Measurements from ENCODE around the gene GJC1.
"Not testable (repeated sequence)": the region's sequence is repeated elsewhere in the genome, so short reads cannot be mapped to it uniquely, and the experiment has no call there.

The GJC1 gene

DNA sequence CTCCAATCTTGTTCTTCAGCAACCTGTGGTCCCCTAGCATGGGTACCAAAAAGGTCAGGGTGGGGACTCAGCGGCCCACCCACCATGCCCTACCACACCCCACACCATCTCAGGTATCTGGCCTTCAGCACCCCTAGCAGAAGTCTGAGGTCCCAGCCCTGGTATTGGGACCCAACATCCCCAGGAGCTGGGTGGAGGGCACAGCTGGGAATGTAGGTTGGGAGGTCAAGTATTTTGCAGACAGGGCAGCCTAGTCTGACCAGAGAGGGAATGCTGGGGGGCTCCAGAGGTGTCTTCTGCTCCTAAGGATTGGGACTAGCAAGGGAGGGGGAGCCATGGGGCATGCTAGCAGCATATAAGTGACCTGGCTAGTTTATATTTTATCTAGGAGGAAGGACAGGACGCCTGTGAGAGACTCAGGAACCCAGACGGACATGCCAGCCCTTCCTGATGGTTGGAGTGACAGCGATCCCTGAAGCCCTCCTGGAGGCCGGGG, 72.1 kb downstream of the GJC1 start:
- no peak for DNase-seq

DNA sequence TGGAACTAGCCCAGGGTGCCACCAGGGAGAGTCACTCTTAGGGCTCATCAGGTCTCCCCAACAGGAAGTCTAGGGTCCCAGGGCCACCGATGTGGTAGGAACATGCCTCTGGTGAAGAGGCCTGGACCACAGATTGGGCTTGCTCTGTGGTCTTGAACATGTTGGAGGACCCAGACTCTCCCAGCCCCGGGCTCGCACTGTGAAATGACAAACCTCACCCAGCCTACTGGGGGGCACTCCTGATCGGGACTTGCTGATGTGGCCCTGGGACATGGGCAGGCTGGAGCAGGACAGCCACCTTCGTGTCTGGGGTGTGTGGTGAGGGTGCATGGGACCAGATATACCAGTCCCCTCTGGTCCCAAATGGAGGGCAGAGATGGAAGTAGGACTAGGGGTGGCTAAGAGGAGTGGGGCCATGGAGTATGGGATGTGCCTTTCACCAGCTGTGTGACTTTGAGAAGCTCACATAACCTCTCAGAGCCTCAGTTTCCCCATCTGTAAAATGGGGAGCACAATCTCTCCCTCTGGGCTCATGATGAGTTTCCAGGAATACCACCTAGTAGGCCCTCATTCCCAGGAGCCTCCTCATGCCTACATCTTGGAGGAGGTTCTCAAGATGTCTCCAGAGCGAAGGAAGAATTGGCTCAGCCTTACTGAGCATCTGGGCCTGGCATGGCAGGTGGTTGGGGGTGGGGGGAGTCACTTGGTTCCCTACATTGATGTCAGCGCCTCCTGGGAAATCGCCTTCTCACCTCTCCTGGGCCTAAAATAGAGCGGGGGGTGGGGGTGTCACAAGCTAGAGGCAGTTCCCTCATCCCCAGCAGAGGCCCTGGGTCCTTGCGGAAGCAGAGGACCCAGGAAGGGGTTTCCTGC, 72.8 kb downstream of the GJC1 start:
- DNase-seq = no peak

DNA sequence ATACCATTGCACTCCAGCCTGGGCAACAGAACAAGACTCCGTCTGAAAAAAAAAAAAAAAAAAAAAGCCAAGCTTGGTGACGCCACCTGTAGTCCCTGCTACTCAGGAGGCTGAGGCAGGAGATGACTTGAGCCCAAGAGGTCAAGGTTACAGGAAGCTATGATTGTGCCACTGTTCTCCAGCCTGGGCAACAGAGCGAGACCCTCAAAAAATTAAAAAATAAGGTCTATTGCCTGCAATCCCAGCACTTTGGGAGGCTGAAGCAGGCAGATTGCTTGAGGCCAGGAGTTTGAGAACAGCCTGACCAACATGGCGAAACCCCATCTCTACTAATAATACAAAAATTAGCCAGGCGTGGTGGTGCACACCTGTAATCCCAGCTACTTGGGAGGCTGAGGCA, 74.9 kb downstream of the GJC1 start:
- not testable (repeated sequence) for DNase-seq

DNA sequence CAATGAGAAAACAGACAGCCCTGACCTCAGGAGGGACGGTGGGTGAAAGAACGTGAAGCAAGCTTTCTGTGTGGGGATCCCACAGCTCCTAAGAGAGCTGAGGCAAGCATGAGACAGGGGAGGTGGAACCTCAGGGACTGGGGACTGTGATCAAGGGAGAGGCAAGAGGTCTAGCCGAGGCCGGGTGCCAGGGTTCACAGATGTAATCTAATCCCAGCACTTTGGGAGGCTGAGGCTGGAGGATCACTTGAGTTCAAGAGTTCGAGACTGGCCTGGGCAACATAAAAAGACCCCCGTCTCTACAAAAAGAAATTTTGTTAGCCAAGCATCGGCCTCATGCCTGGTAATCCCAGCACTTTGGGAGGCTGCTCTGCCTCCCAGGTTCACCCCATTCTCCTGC, 75.8 kb downstream of the GJC1 start:
- DNase-seq = no peak

DNA sequence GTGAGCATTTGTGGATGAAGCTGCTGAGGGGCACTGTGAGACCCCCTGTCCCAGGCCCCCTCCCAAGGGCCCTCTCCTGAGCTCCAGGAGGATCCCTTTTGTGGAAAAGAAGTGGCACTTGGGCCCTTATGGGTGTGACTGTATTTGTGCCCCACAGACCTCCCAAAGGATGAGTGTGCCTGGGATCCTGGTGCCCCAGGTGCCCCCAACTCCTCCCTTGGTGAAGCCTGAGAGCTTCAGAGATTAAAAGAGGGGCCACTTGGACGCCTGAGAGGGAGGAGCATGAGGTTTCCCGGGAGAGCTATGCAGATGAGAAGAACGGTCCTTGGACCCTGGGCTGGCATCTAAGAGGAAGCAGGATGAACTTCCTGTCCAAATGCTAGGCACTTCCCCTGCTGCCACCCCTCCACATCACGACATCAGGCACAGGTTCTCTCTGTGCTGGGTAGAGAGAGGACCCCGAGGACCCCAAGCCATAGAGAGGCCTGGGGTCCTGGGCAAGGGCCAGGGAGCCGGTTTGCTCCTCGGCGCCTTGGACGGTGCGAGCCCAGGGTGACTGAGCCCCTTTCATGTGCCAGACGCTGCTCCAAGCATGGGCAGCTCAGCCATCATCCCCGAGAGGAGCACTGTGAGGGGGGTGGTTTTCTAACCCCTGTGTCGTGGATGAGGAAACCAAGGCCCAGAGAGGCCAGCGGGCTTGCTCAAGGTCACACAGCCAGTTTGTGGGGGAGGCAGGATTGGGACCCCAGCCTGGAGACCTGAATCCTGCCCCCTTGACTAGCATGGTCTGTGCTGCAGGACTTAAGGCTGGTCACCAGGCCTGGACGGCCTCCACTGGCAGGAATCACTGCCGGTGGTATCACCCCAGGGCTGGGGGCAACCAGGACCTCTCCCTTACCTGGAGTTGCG, 76.9 kb downstream of the GJC1 start:
- DNase-seq = no peak

DNA sequence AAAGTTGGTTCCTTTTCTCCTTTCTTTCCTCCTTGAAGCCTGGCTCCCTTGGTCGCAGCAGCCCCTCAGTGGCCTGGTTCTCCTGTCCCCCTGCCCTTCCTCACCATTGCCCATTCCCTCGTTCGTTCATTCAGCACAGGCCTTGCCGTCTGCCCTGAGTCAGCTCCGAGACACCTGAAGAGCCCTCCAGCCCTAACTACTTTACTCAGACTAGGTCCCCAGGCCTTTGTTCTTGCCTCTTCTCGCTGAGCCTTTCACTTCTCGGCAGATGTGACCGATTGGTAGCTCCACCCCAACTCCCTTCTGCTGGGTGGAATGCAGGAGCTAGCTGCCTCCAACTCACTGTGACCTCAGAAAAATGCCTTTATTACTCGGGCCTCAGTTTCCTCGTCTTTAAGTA, 78.3 kb downstream of the GJC1 start:
- no peak for DNase-seq

DNA sequence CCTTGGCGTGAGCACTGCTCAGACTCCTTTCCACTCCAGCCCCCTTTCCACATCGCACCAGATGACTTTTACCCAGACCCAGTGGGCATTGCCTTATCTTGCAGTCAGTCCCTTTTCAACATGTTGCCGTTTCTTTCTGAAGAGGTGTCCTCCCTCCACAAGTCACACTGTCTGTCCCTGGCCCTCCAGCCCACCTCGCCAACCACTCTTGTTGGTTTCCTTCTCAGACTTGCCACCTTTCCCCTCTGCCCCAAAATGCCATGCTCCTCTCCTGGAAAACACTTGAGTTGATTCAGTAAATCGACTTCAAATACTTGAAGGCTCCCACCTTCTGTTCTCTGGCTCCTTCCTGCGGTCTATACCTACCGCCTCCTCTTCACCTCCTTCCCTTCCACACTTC, 78.8 kb downstream of the GJC1 start:
- no peak for DNase-seq

DNA sequence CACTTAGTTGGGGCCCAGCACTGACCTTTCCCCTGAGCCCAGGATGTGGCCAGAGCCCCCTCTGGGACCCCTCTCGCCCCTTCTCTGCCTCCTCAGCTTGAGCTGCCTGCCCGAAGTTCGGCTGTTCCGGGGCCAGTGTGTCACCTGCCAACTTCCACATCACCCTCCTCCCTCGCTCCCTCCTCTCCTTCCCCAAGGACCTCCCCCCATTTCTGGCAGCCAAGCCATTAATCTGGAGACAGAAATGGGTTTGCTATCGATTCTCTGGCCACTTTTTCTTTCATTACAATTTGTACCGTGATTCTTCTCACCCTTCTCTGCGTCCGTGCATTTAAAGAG, 80.1 kb downstream of the GJC1 start:
- no peak for DNase-seq

DNA sequence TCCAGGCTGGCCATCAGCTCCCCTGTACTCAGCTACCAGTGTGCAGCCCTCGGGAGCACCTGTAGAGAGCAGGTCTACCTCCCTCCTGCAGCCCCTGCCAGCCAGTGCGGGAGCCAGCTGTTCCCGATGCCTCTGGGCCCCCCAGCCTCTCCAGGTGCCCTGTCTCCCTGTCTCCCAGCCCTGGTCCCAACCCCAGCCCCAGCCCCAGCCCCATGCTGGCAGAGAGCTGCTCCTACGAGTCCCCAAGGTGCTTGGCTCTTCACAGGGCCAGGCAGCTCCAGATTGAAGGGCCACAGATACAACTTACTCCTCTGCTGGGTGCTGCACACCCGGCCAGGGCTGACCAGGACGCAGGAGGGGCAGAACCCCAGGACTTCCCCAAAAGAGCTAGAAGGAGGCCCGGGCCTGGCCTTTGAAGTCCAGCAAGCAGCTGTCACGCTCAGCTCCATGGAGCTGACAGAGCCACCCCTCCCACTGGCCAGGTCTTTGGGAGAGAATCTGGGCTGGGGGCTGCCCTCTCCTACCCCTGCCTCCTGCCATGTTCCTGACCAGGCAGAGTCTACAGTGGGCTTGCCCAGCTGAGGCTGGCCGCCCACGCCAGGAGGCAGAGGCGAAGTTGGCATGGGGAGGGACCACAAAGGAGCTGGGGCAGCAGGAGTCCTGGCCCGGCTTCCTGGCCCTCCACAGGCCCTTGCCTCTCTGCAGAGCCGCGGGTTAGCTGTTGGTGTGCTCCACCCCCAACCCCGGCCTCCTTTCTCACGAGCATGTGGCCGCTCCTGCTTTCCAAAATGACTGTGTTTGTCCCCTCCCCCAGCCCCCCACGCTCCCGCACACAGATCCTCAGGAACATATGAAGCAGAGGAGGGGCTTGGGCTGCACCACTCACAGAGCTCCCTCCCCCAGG, 80.8 kb downstream of the GJC1 start:
- DNase-seq = no peak
